Measurements from ENCODE around the gene NUTM1. TPM values are rescaled to one million over a fixed set of nuclear protein-coding genes. Genes with fewer than 3 reads are reported as not detected.
"Not testable (repeated sequence)": the region's sequence is repeated elsewhere in the genome, so short reads cannot be mapped to it uniquely, and the experiment has no call there.

NUTM1 gene
- total RNA-seq, 2 donors from 2014 or later: not detected

- Histone ChIP-seq H3K36me3 (no peaks in the 10 kb centered on the region), H3K9ac (ENCODE audit: low read depth in 2 of 2, low read length in 2 of 2) (peak overlapping the region; percentile 79 to 93), H3K27me3 (no peaks in the 10 kb centered on the region), H3K27ac (peak overlapping the region; percentile 86), H3K4me1 (no peaks in the 10 kb centered on the region), H3K4me3 (peak overlapping the region; percentile 87), H3K9me3 (no peaks in the 10 kb centered on the region)
- TF ChIP-seq CTCF (IDR thresholded peaks at IDR 0.05): no peak
- intact Hi-C loops (cut with DNase I): no loop called here
- no peak for DNase-seq
These were observed 6.0 kb upstream of the NUTM1 start for GRCh38 chr15:34336991-34337556.

GRCh38 chr15:34337557-34338306 lies 5.4 kb upstream of the NUTM1 start, which contains the start of gene SLC12A6:
Gene SLC12A6, minus strand, starts transcription at chr15:34337781. Its CDS starts 1,101 bp downstream, at chr15:34336680.
- Histone ChIP-seq H3K9me3 (no peaks in the 10 kb centered on the region), H3K36me3 (no peaks in the 10 kb centered on the region), H3K4me3 (peak within 1 kb of the TSS; percentile 87), H3K4me1 (no peaks in the 10 kb centered on the region), H3K27ac (peak within 1 kb of the TSS; percentile 86), H3K9ac (ENCODE audit: low read depth in 2 of 2, low read length in 2 of 2) (peak within 1 kb of the TSS; percentile 79 to 93), H3K27me3 (no peaks in the 10 kb centered on the region)
- TF ChIP-seq CTCF (IDR thresholded peaks at IDR 0.05): no peak
- DNase-seq: peak; percentile 92
- intact Hi-C loops (cut with DNase I): no loop called here

GRCh38 chr15:34338347-34338746 lies 4.8 kb upstream of the NUTM1 start:
- Histone ChIP-seq H3K4me1 (no peaks in the 10 kb centered on the region), H3K9me3 (no peaks in the 10 kb centered on the region), H3K27ac (peak overlapping the region; percentile 86), H3K27me3 (no peaks in the 10 kb centered on the region), H3K9ac (ENCODE audit: low read depth in 2 of 2, low read length in 2 of 2) (peak overlapping the region in 1 of 2 donors; percentile 93), H3K36me3 (no peaks in the 10 kb centered on the region), H3K4me3 (peak overlapping the region; percentile 87)
- no peak for TF ChIP-seq CTCF (IDR thresholded peaks at IDR 0.05)
- intact Hi-C loops (cut with DNase I): no loop called here
- DNase-seq: no peak

DNA sequence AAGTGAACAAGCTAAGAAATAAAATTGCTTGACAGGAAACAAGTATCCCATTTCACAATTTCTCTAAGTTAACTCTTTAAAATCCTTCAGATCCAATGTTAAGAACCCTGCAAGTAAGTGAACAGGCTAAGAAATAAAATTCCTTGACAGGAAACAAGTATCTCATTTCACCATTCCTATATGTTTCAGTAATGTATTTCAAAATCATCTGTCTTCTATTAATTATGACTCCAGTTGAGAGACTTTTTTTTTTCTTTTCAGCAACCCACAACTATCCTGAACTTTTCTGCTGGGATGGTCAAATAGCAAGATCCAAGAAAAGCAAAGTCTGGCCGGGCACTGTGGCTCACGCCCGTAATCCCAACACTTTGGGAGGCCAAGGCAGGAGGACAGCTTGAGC lies 3.2 kb upstream of the NUTM1 start:
- H3K4me1 ChIP-seq: no peaks in the 10 kb centered on the region
- TF ChIP-seq CTCF (IDR thresholded peaks at IDR 0.05): no peak

DNA sequence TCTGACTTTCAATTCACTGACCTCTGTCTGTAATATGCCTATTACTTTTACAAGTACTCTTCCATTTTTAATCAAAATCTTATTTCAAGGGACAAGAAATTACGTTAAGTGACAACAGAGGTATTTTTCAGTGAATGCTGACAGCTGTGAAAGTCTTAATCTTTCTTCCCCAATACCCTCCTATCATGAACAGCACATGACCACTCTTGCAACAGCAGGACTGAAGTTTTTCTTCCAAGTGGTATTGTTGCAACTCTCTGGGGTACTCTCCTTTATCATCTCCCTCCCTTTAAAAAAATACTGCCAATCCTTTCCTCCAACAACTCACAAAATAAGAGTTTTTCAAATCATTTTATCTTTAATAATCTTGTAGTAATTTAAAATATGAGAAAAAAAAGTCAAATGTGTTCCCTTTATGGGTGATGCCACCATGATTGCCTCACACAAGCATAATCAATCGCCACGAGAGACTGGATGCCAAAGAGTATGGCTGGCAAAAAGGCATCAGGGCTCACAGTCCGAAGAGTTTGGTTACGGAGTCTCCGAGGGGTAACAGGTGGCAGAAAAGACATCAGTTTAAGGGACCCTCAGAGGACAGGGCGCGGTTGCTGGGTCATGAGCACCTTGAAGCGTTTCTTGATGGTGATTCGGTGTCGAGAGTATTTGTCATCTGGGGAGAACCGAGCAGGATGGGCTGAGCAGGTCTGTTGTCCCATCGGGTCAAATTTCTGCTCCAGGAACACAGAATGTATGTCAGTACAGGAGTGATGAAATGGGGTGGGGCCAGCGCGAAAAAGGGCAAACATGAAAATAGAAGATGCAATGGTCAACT lies 1.5 kb upstream of the NUTM1 start:
- H3K36me3 ChIP-seq: no peaks in the 10 kb centered on the region
- H3K9me3 ChIP-seq: no peaks in the 10 kb centered on the region
- no peak for TF ChIP-seq CTCF (IDR thresholded peaks at IDR 0.05)
- intact Hi-C loops (cut with DNase I): loop anchor here (2.0 to 10.0 kb wide), 2 partner anchors 25 to 117 kb away; partner anchors contain the start of genes EMC4 and LPCAT4
- no peak for DNase-seq
- H3K9ac ChIP-seq (ENCODE audit: low read depth in 2 of 2, low read length in 2 of 2): no peak overlapping the region
- no peaks in the 10 kb centered on the region for H3K27me3 ChIP-seq
- no peaks in the 10 kb centered on the region for H3K4me1 ChIP-seq
- peak overlapping the region; percentile 65 for H3K4me3 ChIP-seq
- no peak overlapping the region for H3K27ac ChIP-seq

More for the DNA sequence above, 3.2 kb upstream of the NUTM1 start:
- no peak for DNase-seq
- H3K9ac ChIP-seq (ENCODE audit: low read depth in 2 of 2, low read length in 2 of 2): no peak overlapping the region
- no peaks in the 10 kb centered on the region for H3K27me3 ChIP-seq
- H3K4me3 ChIP-seq: no peak overlapping the region
- no peaks in the 10 kb centered on the region for H3K36me3 ChIP-seq
- intact Hi-C loops (cut with DNase I): loop anchor here (10.0 kb wide), 1 partner anchor 115 kb away; the partner anchor contains the start of gene EMC4
- H3K27ac ChIP-seq: no peak overlapping the region
- H3K9me3 ChIP-seq: no peaks in the 10 kb centered on the region

DNA sequence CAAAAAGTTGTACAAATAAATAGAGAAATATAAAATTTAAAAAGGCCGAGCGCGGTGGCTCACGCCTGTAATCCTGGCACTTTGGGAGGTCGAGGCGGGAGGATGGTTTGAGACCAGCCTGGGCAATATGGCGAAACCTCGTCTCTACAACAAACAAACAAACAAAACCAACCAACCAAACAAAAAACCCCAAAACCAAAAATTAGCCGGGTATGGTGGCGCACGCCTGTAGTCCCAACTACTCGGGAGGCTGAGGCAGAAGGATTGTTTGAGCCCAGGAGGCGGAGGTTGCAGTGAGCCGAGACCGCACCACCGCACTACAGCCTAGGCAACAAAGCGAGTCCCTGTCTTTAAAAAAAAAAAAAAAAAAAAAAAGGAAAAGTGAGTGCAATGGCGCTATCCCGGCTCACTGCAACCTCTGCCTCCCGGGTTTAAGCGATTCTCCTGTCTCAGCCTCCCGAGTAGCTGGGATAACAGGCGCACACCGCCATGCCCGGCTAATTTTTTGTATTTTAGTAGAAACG lies 840 bp upstream of the NUTM1 start:
- intact Hi-C loops (cut with DNase I): loop anchor here (2.0 to 10.0 kb wide), 2 partner anchors 25 to 117 kb away; partner anchors contain the start of genes EMC4 and LPCAT4
- not testable (repeated sequence) for H3K27me3 ChIP-seq, H3K36me3 ChIP-seq, DNase-seq, H3K9me3 ChIP-seq, H3K4me1 ChIP-seq
- peak overlapping the region; percentile 65 for H3K4me3 ChIP-seq
- H3K27ac ChIP-seq: peak overlapping the region; percentile 90
- peak overlapping the region; percentile 48 to 83 for H3K9ac ChIP-seq (ENCODE audit: low read depth in 2 of 2, low read length in 2 of 2)

All from colonic mucosa (tissue), 4 donors.